Kidney (tissue), 14 donors: Measurements from ENCODE around the gene JAML. TPM values are rescaled to one million over a fixed set of nuclear protein-coding genes. Genes with fewer than 3 reads are reported as not detected.

Experiments used
- DNase-seq, 5 donors: peaks; one replicate each; pipeline ENCODE4 v3.0.0-alpha.2; 2013 to 2020
- FAIRE-seq: peaks from 2 replicates; lab custom pipeline; 2012; peaks lifted over from hg19 to GRCh38; lab: Jason Lieb, UNC
- H3K27ac ChIP-seq, 2 donors: one replicate each; pipeline ENCODE4 v1.7.0; 2013; ENCODE audit warnings: low read depth in 2 of 2, low read length in 2 of 2, inconsistent platforms in 1 of 2
- H3K27me3 ChIP-seq: one replicate; pipeline ENCODE4 v1.7.1; 2013; ENCODE audit warnings: low read length, inconsistent platforms; ENCODE audit not compliant: control insufficient read depth, insufficient read depth
- H3K36me3 ChIP-seq, 3 donors: one replicate each; pipeline versions ENCODE4 v1.7.0 to v1.7.1; 2013; ENCODE audit warnings: low read length in 3 of 3, control low read depth in 1 of 3, inconsistent platforms in 1 of 3; ENCODE audit not compliant: insufficient read depth in 3 of 3, control insufficient read depth in 2 of 3
- H3K4me1 ChIP-seq, 3 donors: one replicate each; pipeline versions ENCODE4 v1.7.0 to v1.7.1; 2013; ENCODE audit warnings: low read length in 3 of 3, inconsistent platforms in 1 of 3, low read depth in 1 of 3; ENCODE audit not compliant: control insufficient read depth in 2 of 3, insufficient read depth in 2 of 3
- H3K4me3 ChIP-seq, 3 donors: one replicate each; pipeline versions ENCODE4 v1.7.0 to v1.8.1; 2013; ENCODE audit warnings: low read length in 3 of 3, control low read depth in 1 of 3, inconsistent platforms in 1 of 3
- H3K9ac ChIP-seq, 3 donors: one replicate each; pipeline versions ENCODE4 v1.7.0 to v1.7.1; 2013; ENCODE audit warnings: low read length in 3 of 3, control low read depth in 1 of 3, inconsistent platforms in 1 of 3
- H3K9me3 ChIP-seq, 3 donors: one replicate each; pipeline versions ENCODE4 v1.7.0 to v1.7.1; 2013; ENCODE audit warnings: low read length in 3 of 3, control low read depth in 1 of 3, inconsistent platforms in 1 of 3; ENCODE audit not compliant: control insufficient read depth in 2 of 3, insufficient read depth in 1 of 3
- CTCF ChIP-seq: IDR thresholded peaks from 3 replicates; pipeline ENCODE4 v1.5.1; 2012; ENCODE audit warnings: mild to moderate bottlenecking, moderate library complexity, borderline replicate concordance; ENCODE audit not compliant: insufficient read depth; ENCODE audit errors: extremely low read depth
- intact Hi-C: fragments of 100-400 bp; cut with DNase I; formaldehyde crosslinking; loops from one replicate; pipeline ENCODE4 v1.11.1; 2022
- polyA plus RNA-seq: library from polyadenylated mRNA; stranded (reverse); fragments of 350-450 nt; fragmentation: Illumina TruSeq; extraction: RNeasy Lipid Tissue Mini Kit (QIAGEN cat#74804); gene quantifications from one replicate; pipeline ENCODE4 v1.2.3, GENCODE V29; 2014; ENCODE audit warnings: low read depth, low replicate concordance; ENCODE audit not compliant: insufficient read depth
- total RNA-seq: library from RNA; stranded (reverse); fragmentation: NEBNext Ultra II Directional; extraction: Animal tissue kit (Norgen Biotek cat#: 25700); gene quantifications from one replicate; pipeline ENCODE4 v1.2.1, GENCODE V29; 2021
- donor health status: control.
- donor health status: control.
- donor health status: control.
- donor health status: control.
- donor health status: control.
- donor health status: DM: yes; HTN: yes; CAD: no.
- donor health status: Normal renal cell carcinoma (clear cell type).

JAML gene
- total and polyA plus RNA-seq, 2 donors from 2014 or later = 2.5 to 17.1 TPM

GRCh38 chr11:118263695-118264568 is 39.1 kb upstream of the JAML start, which contains the start of gene MPZL2:
MPZL2 (minus strand) TSS chr11:118264297; CDS start chr11:118264153, 144 bp downstream.
- Histone ChIP-seq H3K9me3 (no peaks in the 10 kb centered on the region), H3K27ac (peak within 1 kb of the TSS; percentile 66 to 73), H3K4me1 (peaks cover 0 to 15% (median 12%) of the 10 kb centered on the region in 3 donors), H3K4me3 (peak within 1 kb of the TSS; percentile 54 to 73 (median 55)), H3K27me3 (no peaks in the 10 kb centered on the region), H3K36me3 (peaks cover 0 to 3% (median 0%) of the 10 kb centered on the region in 3 donors), H3K9ac (peak within 1 kb of the TSS; percentile 0 to 74 (median 14))
- FAIRE-seq = no peak
- DNase-seq = peak; percentile 63 to 85 (median 79)
- intact Hi-C loops = no loop called here
- no peak for TF ChIP-seq CTCF

GRCh38 chr11:118263112-118263511 is 38.3 kb upstream of the JAML start:
- no peak overlapping the region for H3K27ac ChIP-seq
- DNase-seq (peak in 1 of 5 donors; percentile 8), FAIRE-seq (no peak)
- no peaks in the 10 kb centered on the region for H3K27me3 ChIP-seq
- H3K36me3 ChIP-seq = peaks cover 0 to 3% (median 0%) of the 10 kb centered on the region in 3 donors
- H3K9ac ChIP-seq = peak overlapping the region in 2 of 3 donors; percentile 0 to 74
- TF ChIP-seq CTCF = no peak
- no peaks in the 10 kb centered on the region for H3K9me3 ChIP-seq
- peak overlapping the region; percentile 54 to 73 (median 55) for H3K4me3 ChIP-seq
- intact Hi-C loops = no loop called here
- peaks cover 0 to 15% (median 12%) of the 10 kb centered on the region in 3 donors for H3K4me1 ChIP-seq

- Histone ChIP-seq H3K36me3 (peaks cover 0 to 3% (median 0%) of the 10 kb centered on the region in 3 donors), H3K4me3 (no peak overlapping the region), H3K27ac (no peak overlapping the region), H3K27me3 (no peaks in the 10 kb centered on the region), H3K9me3 (no peaks in the 10 kb centered on the region), H3K9ac (no peak overlapping the region), H3K4me1 (peaks cover 0 to 10% (median 5%) of the 10 kb centered on the region in 3 donors)
- intact Hi-C loops = no loop called here
- TF ChIP-seq CTCF = no peak
- FAIRE-seq (no peak), DNase-seq (no peak)
Measured at GRCh38 chr11:118260353-118260752, 35.5 kb upstream of the JAML start.
